Measurements from ENCODE around the gene CNNM4.

- TF ChIP-seq POLR2A (IDR thresholded peaks at IDR 0.05) = no peak
- TF ChIP-seq CTCF (IDR thresholded peaks at IDR 0.05) = no peak
Measured at GRCh38 chr2:96716388-96716787, 44.3 kb upstream of the CNNM4 start.

All from right lobe of liver (tissue), 4 donors.